Liver (tissue), 3 donors: Measurements from ENCODE around the gene PCP4L1.

Experiments used
- FOXA1 ChIP-seq: IDR thresholded peaks from 2 replicates; pipeline ENCODE4 v1.6.1; 2016; ENCODE audit warnings: antibody characterized with exemption
- RAD21 ChIP-seq, 2 donors: IDR thresholded peaks; 2 replicates each; pipeline ENCODE4 v1.6.1; 2016; ENCODE audit warnings: antibody characterized with exemption in 2 of 2, mild to moderate bottlenecking in 2 of 2
- TF ChIP-seq, protein P1 (sequence below): fragments of 150-350 bp; IDR thresholded peaks from 2 replicates; pipeline ENCODE4 v1.5.1; 2017; ENCODE audit warnings: improper control_type of control experiment, low read depth, low read length; ENCODE audit not compliant: missing input control
- TF ChIP-seq, protein P2 (sequence below): IDR thresholded peaks from 2 replicates; pipeline ENCODE4 v1.6.1; 2016; ENCODE audit warnings: antibody characterized with exemption
- TF ChIP-seq, protein P3 (sequence below): IDR thresholded peaks from 2 replicates; pipeline ENCODE4 v1.6.1; 2016; ENCODE audit warnings: antibody characterized with exemption, mild to moderate bottlenecking
- donor health status: healthy.
- donor health status: healthy.

DNA sequence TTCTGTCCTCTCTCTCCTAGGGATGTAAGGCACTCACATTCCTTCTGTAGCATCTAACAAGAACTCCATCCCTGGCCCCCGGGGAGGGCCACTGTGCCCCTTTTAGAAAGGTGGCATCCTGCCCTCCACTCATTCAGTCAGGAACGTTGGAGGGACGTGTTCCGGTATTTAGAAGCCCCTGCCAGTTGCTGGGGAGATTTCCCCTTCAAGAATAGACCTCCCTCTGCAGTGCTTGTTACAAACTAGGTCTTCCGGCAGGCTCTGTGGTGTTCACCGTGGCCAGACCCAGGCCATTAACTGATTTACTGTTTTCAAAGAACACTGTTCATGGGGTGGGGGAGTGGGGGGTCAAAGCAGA, 779 bp downstream of the PCP4L1 start:
- TF ChIP-seq RAD21 (IDR thresholded peaks at IDR 0.05): no peak
- TF ChIP-seq FOXA1: no peak
- TF ChIP-seq, protein P1, sequence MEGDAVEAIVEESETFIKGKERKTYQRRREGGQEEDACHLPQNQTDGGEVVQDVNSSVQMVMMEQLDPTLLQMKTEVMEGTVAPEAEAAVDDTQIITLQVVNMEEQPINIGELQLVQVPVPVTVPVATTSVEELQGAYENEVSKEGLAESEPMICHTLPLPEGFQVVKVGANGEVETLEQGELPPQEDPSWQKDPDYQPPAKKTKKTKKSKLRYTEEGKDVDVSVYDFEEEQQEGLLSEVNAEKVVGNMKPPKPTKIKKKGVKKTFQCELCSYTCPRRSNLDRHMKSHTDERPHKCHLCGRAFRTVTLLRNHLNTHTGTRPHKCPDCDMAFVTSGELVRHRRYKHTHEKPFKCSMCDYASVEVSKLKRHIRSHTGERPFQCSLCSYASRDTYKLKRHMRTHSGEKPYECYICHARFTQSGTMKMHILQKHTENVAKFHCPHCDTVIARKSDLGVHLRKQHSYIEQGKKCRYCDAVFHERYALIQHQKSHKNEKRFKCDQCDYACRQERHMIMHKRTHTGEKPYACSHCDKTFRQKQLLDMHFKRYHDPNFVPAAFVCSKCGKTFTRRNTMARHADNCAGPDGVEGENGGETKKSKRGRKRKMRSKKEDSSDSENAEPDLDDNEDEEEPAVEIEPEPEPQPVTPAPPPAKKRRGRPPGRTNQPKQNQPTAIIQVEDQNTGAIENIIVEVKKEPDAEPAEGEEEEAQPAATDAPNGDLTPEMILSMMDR: no peak
- TF ChIP-seq, protein P2, sequence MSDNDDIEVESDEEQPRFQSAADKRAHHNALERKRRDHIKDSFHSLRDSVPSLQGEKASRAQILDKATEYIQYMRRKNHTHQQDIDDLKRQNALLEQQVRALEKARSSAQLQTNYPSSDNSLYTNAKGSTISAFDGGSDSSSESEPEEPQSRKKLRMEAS: no peak
- TF ChIP-seq, protein P3, sequence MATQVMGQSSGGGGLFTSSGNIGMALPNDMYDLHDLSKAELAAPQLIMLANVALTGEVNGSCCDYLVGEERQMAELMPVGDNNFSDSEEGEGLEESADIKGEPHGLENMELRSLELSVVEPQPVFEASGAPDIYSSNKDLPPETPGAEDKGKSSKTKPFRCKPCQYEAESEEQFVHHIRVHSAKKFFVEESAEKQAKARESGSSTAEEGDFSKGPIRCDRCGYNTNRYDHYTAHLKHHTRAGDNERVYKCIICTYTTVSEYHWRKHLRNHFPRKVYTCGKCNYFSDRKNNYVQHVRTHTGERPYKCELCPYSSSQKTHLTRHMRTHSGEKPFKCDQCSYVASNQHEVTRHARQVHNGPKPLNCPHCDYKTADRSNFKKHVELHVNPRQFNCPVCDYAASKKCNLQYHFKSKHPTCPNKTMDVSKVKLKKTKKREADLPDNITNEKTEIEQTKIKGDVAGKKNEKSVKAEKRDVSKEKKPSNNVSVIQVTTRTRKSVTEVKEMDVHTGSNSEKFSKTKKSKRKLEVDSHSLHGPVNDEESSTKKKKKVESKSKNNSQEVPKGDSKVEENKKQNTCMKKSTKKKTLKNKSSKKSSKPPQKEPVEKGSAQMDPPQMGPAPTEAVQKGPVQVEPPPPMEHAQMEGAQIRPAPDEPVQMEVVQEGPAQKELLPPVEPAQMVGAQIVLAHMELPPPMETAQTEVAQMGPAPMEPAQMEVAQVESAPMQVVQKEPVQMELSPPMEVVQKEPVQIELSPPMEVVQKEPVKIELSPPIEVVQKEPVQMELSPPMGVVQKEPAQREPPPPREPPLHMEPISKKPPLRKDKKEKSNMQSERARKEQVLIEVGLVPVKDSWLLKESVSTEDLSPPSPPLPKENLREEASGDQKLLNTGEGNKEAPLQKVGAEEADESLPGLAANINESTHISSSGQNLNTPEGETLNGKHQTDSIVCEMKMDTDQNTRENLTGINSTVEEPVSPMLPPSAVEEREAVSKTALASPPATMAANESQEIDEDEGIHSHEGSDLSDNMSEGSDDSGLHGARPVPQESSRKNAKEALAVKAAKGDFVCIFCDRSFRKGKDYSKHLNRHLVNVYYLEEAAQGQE: no peak
